Nephron progenitor cell (in vitro differentiated cells): ENCODE results near the gene RAB29.

Experiments
- DNase-seq: peaks from one replicate; pipeline ENCODE4 v3.0.0; 2021
- H3K27ac Mint-ChIP-seq: 2 replicates; pipeline ENCODE4 v1.8.0; 2021; ENCODE audit warnings: mild to moderate bottlenecking, moderate library complexity, mixed read lengths
- H3K27me3 Mint-ChIP-seq: 2 replicates; pipeline ENCODE4 v1.8.0; 2021; ENCODE audit warnings: mild to moderate bottlenecking, low read depth, mixed read lengths; ENCODE audit not compliant: poor library complexity
- H3K36me3 Mint-ChIP-seq: 2 replicates; pipeline ENCODE4 v1.8.0; 2021; ENCODE audit warnings: low read depth, mixed read lengths
- H3K4me1 Mint-ChIP-seq: 2 replicates; pipeline ENCODE4 v1.8.0; 2021; ENCODE audit warnings: mixed read lengths
- H3K4me3 Mint-ChIP-seq: 2 replicates; pipeline ENCODE4 v1.8.0; 2021; ENCODE audit warnings: mild to moderate bottlenecking, moderate library complexity, mixed read lengths
- H3K9me3 Mint-ChIP-seq: 2 replicates; pipeline ENCODE4 v1.8.0; 2021; ENCODE audit warnings: mild to moderate bottlenecking, moderate library complexity, mixed read lengths
- TF ChIP-seq, protein P1 (sequence below): fragments of 200-600 bp; sonication (generic); IDR thresholded peaks from 2 replicates; pipeline ENCODE4 v1.5.0; 2021; ENCODE audit warnings: antibody characterized with exemption

Gene RAB29

DNA sequence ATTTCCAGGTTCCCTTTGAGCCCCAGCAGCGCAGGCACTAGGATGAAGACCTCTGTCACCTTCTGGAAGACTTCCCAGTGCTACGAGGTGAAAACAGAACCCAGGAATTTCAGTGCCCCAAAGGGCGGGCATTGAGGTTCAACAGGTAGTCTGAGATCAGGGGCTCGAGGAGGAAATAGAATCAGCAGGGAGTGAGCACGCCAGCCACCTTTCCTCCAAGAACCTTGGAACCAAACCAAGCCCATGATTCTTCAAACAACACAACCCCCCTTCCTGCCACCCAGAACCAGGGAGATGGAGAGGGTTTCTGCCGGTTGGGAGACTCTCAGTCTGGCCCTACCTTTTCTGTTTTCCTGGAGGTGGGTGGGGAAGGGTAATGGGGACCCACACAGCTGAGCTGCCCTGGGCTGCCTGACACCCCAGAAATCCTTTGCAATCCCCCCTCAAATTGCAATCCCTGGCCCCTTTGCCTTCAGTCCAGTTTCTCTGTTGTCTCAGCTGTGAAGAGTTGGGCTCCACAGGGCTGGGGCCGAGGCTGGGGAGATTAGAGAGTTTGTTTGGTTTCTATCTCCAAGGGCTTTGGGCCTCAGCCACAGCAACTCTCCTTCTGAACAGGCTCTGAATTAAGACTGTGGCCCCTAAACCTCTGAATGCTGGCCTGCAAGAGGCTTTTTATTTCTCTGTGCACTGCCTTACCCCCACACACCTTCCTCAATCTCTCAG, 25.9 kb upstream of the RAB29 start:
- TF ChIP-seq, protein P1, sequence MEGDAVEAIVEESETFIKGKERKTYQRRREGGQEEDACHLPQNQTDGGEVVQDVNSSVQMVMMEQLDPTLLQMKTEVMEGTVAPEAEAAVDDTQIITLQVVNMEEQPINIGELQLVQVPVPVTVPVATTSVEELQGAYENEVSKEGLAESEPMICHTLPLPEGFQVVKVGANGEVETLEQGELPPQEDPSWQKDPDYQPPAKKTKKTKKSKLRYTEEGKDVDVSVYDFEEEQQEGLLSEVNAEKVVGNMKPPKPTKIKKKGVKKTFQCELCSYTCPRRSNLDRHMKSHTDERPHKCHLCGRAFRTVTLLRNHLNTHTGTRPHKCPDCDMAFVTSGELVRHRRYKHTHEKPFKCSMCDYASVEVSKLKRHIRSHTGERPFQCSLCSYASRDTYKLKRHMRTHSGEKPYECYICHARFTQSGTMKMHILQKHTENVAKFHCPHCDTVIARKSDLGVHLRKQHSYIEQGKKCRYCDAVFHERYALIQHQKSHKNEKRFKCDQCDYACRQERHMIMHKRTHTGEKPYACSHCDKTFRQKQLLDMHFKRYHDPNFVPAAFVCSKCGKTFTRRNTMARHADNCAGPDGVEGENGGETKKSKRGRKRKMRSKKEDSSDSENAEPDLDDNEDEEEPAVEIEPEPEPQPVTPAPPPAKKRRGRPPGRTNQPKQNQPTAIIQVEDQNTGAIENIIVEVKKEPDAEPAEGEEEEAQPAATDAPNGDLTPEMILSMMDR = no peak
- peaks cover 5% of the 10 kb centered on the region for H3K27me3 Mint-ChIP-seq
- H3K4me1 Mint-ChIP-seq = peaks cover 17% of the 10 kb centered on the region
- peak overlapping the region; percentile 52 for H3K27ac Mint-ChIP-seq
- H3K36me3 Mint-ChIP-seq = peaks cover 28% of the 10 kb centered on the region
- no peaks in the 10 kb centered on the region for H3K9me3 Mint-ChIP-seq
- DNase-seq = no peak
- H3K4me3 Mint-ChIP-seq = no peak overlapping the region

DNA sequence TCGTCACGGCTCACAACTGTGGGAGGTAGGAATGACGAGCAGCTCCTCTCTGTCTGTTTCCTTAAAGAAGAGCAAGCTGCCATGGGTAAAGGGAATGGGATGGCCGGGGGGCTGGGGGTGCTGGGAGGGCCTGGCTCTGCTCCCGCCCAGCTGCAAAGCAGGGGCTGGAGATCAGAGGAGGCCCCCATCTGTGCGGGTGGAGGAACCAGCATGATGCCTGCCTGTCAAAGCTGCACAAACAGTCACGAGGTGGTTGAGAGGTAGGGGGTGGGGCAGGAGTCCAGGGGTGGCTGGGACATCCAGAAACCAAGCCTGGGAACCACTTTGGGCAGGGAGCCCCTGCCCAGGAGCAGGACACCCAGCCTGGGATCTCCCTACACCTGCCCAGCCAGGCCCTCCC, 25.1 kb upstream of the RAB29 start:
- no peak for DNase-seq

DNA sequence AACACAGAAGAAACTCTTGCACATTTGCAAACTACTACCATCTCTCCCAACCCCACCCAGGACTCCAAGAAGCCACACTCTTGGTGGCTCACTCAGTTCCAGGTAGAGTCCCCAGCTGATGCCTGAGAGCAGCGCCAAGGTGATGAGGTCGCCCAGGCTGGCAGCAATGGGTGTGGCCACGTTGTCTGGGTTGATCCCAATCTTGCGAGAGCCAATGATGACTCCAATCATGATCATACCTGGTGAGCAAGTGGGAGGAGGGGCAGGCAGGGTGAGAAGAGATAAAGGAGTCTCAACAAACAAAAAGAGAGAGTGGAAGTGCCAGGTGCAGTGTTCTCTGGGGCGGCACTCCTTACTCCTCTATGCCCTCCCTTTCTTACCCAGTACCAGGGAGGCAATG, 23.3 kb upstream of the RAB29 start:
- DNase-seq = no peak
- TF ChIP-seq, protein P1 = no peak
- H3K4me3 Mint-ChIP-seq = no peak overlapping the region

More for the DNA sequence above, 25.1 kb upstream of the RAB29 start:
- H3K36me3 Mint-ChIP-seq = peaks cover 28% of the 10 kb centered on the region
- peaks cover 12% of the 10 kb centered on the region for H3K4me1 Mint-ChIP-seq
- no peaks in the 10 kb centered on the region for H3K9me3 Mint-ChIP-seq
- H3K27me3 Mint-ChIP-seq = peaks cover 5% of the 10 kb centered on the region
- H3K4me3 Mint-ChIP-seq = no peak overlapping the region
- H3K27ac Mint-ChIP-seq = no peak overlapping the region
- TF ChIP-seq, protein P1 = no peak

DNA sequence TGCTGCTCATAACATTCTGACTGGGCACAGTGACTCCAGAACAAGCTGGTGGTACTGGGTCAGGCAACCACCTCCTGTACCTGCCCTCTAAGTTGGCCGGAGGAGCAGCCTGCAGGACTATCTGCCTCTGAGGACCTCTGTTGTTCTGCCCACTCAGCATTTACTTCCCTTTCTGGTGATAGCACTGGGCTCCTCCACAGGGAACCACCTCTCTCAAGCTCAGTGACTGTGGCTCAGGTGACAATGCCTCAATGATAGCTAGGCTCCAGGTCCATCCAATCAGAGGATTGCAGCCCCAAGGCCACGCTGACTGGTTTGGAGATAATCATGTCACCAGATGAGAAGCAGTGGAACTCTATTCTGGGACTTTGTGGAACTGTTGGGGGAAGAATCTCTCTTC, 21.9 kb upstream of the RAB29 start:
- no peak for DNase-seq
- Mint-ChIP-seq H3K36me3 (peaks cover 34% of the 10 kb centered on the region), H3K27me3 (peaks cover 5% of the 10 kb centered on the region), H3K9me3 (no peaks in the 10 kb centered on the region), H3K27ac (no peak overlapping the region), H3K4me3 (no peak overlapping the region), H3K4me1 (peaks cover 18% of the 10 kb centered on the region)
- TF ChIP-seq, protein P1 = no peak

More for the DNA sequence above, 23.3 kb upstream of the RAB29 start:
- H3K36me3 Mint-ChIP-seq = peaks cover 34% of the 10 kb centered on the region
- no peaks in the 10 kb centered on the region for H3K9me3 Mint-ChIP-seq
- H3K27me3 Mint-ChIP-seq = peaks cover 5% of the 10 kb centered on the region
- peaks cover 8% of the 10 kb centered on the region for H3K4me1 Mint-ChIP-seq
- no peak overlapping the region for H3K27ac Mint-ChIP-seq

DNA sequence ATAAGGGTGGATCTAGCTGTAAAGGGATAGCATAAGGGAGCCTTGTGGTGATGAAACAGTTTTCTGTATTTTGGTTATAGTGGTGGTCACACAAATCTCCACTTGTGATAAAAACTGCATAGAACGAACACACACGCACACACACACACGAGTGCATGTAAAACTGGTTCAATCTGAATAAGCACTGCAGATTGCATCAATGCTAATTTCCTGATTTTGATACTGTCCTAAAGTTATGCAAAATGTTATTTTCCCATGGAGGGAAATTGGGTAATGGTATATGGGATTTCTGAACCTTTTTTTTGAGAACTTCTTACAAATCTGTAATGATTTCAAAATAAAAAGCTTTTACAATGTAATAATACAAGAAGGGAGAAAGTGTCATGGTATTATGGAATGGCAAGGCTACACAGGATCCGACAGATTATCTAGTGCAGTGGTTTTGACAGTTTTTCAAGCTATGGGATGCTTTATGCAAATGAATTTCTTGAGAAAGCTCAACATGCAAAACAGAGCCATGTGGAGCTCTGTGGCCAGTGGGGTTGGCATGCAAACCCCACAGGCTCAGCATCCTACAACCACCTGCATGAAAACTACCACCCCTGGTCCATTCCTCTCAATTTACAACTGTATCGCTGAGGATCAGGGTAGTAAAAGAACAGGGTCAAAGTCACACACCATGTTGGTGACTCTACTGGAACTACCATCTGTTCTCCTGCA, 18.9 kb upstream of the RAB29 start:
- no peak overlapping the region for H3K4me3 Mint-ChIP-seq
- H3K9me3 Mint-ChIP-seq = no peaks in the 10 kb centered on the region
- no peak for DNase-seq
- H3K27me3 Mint-ChIP-seq = no peaks in the 10 kb centered on the region
- H3K36me3 Mint-ChIP-seq = peaks cover 50% of the 10 kb centered on the region
- peaks cover 9% of the 10 kb centered on the region for H3K4me1 Mint-ChIP-seq
- H3K27ac Mint-ChIP-seq = no peak overlapping the region
- TF ChIP-seq, protein P1 = no peak
